NCI-H460 (cell line): ENCODE measurements around the gene RASEF. TPM values are rescaled to one million over a fixed set of nuclear protein-coding genes. Genes with fewer than 3 reads are reported as not detected.

ENCODE experiments used
- DNase-seq: peaks from one replicate; pipeline ENCODE4 v3.0.0-alpha.2; 2016; ENCODE audit warnings: low read depth; ENCODE audit errors: extremely low read depth
- total RNA-seq: library from RNA; depleted of rRNA; stranded (reverse); fragments of >200 nt; shearing (Covaris generic); gene quantifications from 2 replicates; pipeline ENCODE4 v1.2.3, GENCODE V29; 2014

Gene RASEF
- total RNA-seq, 1 experiment from 2014 or later = 1.7 TPM

DNA sequence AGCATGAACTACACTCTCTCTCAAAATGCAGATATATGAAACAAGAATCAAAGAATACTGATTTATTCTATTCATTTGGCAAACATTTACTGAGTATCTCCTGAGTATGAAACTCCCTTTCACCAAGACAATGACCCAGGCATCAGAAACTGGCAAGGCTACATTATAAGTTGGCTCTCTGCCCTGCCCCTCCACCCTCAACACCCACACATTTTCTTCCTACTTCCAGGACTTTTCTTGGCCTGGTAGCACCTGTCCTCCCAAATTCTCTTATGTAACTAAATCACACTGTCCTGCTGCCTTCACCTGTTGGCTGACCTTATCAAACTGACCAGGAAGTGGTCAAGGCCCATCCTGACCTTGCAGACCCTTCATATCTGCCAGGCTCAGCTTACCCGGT, 3.5 kb downstream of the RASEF start:
- DNase-seq = no peak

DNA sequence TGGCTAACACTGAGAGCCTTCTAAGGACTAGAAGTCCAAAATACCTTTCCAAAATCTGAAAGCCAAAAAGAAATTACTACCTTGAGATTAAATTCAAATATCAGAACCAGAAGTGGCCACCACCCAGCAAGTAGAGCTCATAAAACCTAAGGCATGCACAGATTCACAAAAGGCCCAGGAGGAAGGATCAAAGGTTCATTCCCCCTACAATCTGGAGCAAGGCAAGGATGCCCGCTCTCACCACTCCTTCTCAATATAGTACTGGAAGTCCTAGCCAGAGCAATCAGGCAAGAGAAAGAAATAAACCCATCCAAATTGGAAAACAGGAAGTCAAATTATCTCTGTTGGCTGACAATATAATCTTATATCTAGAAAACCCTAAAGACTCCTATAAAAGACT, 6.0 kb downstream of the RASEF start:
- DNase-seq = no peak

DNA sequence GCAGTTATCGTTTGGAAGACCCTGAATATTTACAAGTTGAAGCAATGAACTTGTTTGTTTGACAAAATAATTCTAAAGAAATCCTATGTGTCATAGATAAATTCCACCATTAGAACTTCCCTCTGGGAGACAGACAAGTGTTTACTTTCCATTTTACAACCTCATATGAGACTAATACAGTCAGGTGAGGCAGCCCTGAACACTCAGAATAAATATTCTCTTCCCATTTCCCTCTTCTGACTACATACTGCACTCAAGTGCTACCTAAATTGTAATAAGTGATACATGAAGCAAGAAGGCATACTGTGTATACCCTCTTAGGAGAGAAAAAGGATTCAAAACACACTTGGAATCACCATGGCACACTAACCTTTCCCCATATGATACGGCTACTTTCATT, 6.8 kb downstream of the RASEF start:
- DNase-seq = no peak

DNA sequence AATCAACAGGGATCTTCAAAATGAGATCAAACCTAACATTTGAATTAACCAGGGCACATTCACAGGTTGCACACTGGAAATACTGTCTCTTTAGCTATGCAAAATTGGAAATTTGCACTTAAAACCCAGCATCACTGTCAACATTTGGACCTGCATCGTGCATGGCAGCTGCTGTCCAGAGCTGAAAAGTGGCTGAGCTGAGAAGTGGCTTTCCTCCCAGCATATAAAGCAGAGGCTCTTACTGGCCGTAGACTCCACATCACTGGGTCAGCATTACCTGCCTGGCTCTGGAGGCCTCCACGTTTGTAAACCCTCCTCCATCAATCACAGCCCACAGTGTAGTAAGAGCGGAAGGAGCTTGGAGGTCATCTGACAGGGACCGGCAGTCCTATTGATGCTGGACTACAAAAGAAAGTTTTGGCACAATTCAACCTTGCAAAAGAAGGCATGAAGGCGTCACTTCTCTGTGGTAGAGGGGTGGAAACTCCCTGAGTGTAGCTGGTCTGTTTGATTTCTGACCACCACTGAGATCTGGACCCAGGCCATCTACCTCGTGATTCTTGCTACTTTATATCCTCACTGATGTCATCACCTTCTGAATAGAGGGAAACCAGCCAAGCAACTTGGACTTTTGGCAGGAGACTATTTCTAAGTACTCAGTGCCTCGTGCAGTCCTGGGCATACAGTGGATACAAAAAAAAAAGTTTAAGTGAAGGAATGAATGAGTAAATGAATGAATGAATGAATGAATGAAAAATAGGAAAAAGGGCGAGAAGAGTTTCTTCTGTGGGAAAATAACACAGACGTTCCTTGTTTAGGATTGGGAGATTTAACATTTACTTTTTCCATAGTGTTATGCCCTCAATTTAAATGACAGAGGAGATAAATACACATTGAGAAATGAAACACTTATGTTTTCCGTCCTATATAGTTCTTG, 14.8 kb downstream of the RASEF start:
- DNase-seq = no peak

DNA sequence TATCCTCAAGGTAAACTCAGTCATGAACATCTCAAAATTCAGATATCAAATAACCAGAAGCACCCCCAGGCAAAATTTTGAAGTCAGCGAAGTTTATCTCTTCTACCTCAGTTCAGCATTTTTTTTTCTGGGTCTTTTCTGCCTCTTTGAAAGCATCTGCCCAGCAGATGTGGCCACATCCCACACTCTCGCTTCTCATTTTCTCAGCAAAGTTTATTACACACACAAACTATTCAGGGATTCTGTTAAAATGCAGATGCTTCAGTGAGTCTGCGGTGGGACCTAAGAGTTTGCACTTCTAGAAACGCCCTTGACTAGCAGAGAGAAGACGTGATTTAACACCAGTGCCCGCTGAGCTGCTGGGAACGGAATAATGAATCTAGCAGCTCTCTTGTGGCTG, 19.3 kb downstream of the RASEF start:
- no peak for DNase-seq

DNA sequence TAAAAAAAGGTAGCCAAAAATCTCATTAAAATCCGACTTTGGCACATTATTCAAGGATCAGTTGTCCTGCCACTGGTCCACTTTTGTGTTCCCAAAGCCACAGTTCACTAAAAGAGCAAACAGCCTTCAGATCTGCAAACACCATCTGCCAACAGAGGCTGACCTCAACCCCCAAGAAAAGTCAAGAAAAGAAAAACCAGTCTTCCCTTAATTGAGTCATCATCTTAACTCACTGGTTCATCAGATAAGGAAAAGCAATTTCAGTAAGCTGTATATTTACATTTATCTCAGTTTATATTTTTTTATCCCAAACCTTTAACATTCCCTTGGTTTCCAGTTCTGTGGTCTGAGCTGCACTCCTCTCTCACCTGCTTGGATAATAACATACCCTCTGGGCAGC, 21.2 kb downstream of the RASEF start:
- DNase-seq = no peak

DNA sequence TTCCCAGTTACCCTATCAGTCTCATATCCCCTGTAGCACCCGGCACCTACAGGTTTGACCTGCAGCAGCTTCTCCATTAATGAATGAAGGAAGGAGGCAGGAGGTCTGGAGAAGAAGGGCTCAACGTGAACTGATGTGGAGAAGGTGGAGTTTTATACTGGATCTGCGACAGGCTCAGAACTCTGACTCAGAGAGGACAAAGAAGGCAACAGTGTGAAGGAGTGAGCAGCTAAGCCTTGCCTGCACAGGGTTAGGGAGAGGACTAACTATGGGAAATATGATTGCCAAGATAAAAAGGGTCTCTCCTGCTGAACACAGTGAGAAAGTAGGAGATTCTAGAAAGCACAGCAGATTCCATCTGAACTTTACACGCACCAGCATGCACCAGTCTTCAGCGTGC, 23.6 kb downstream of the RASEF start:
- no peak for DNase-seq

DNA sequence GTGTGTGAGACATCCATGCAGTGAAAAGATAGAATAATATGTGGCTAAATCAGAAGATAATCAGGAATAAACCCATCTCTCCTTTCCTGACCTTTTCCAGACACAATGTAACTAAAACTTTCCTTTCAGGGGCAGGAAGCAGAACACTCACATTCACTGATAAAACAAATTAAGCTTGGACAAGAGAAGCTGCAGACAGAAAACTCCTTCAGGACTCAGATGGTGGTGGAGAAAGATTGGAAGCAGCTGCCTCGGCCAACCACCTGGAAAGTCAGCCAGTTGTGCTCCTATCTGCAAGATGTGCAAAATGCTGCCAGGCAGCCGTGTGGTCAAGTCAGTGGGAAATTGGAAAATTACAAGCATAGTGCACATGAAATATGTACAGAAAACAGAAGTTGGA, 26.9 kb downstream of the RASEF start:
- no peak for DNase-seq

DNA sequence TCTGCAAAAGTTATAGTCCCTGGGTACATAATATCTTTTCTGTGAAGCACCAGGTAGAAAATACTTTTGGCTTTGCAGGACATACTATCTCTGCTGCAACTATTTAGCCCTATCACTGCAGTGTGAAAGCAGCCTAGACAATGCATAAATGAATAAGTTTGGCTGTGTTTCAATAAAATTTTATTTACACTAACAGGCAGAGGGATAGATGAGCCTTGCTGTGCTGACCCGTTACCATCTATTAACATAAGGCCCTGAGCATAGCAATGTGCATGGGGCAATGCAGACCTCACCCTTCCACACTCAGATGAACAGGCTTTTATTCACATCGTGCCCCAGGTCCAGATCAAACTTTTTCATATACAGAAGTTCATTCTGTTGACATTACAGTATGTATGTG, 27.8 kb downstream of the RASEF start:
- DNase-seq = no peak

DNA sequence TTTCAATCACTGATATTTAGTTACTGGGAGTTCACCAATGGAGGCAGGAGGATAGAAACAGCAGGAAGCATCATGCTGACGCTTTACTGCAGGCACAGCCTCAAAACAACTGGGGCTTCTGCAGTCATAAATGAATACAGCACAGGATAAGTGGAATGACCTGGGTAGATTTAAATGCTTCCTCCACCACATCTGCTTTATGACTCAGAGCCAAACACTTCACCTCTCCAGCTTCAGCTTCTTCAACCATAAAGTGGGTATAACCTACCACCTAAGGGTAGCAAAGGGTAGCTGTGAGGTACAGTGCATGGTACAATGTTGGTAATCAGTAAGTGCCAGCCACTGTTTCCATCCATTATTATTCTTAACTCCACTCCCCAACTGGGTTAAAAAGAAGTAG, 28.4 kb downstream of the RASEF start:
- no peak for DNase-seq

DNA sequence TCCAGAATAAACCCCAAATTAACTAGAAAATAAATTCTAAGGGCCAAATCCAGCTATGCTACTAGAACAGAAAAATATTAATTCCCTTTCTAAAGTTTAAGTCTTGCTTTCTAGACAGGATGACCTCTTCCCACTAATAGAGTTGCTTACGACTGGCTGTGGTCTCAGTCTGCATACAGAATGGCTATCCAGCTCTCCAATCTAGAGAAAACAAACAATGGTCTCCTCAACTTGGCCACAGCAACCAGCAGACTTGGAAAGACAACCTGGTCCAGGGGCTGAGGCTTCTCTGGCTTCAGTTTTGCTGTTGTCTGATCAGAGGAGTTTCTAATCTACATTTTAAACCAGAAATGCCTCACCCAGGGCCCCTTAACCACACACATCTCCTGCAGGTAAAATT, 28.9 kb downstream of the RASEF start:
- DNase-seq = no peak

DNA sequence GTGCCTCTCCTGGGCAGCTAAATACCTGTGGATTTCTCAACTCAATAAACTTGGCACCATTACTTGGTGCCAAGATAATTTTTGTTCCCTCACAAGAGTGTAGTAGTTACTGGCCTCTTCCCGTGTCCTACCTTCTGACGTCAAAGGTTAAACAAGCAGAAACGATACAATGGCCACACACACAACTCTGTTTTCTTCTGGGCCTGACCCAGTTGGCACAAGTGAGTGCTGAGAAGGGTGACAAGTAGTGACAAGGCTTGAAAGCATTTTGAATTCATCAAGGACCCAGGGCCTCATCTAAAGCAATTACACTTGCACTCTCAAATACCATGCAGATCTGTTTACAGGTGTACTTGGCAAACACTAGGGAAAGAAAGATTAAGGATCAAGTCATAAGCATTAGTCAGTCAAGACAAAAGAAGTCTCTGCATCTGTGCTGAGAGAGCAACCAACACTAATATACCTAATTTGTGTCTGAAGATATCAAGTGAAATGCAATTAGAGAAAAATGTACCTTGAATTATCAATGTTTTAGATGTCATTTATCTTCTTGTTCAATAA, 30.8 kb downstream of the RASEF start:
- no peak for DNase-seq

DNA sequence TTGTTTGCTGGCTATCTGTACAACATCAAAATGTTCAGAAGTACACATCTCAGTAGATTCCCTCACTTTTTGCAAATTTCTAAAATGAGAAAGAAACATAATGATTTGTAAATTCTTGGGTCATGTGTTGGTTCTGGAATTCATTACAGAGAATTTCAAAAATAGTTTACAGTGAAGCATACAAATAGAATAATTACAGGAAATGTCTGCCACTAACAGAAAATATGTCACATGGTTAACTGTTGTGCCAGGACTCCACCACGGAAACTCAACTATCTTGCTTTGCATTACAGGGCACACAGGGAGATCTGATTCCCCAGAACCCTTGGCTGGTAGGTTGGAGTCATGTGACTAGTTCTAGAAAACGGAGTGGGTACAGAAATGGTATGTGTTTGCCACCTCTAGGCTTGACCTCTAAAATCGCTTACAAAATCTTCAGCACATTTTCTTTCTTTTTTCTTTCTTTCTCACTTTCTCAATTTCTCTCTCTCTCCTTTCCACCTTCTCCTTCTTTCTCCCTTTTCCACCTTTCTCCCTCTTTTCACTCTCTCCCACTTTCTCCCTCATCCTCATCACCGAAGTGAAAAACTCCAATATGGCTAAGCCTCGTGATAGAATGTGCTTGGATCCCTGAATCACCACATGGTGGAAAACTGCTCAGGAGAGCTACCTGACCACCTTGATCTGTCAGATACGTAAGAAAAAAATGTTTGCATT, 32.4 kb downstream of the RASEF start:
- DNase-seq = no peak

DNA sequence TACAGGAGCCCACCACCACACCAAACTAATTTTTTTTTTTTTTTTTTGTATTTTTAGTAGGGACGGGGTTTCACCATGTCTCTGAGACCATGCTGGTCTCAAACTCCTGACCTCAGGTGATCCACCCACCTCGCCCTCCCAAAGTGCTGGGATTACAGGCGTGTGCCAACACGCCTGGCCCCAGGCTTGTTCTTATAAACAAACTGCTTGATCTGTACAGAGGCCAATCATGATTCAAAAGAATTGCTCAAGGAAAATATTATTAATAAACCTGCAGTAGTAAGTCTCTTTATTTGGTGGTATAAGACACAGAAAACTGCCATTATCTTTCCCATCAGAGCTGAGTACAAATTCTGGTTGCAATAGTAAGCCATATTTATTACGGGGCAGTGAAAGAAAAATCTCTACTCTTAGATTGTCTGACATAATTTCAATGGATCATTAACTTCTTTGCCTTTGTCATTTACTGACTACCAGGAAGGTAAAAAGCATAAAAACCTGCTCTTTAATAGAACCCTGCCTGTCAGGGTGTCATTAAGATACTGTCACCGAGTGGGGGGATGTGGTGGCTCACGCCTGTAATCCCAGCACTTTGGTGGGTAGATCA, 33.3 kb downstream of the RASEF start:
- no peak for DNase-seq

DNA sequence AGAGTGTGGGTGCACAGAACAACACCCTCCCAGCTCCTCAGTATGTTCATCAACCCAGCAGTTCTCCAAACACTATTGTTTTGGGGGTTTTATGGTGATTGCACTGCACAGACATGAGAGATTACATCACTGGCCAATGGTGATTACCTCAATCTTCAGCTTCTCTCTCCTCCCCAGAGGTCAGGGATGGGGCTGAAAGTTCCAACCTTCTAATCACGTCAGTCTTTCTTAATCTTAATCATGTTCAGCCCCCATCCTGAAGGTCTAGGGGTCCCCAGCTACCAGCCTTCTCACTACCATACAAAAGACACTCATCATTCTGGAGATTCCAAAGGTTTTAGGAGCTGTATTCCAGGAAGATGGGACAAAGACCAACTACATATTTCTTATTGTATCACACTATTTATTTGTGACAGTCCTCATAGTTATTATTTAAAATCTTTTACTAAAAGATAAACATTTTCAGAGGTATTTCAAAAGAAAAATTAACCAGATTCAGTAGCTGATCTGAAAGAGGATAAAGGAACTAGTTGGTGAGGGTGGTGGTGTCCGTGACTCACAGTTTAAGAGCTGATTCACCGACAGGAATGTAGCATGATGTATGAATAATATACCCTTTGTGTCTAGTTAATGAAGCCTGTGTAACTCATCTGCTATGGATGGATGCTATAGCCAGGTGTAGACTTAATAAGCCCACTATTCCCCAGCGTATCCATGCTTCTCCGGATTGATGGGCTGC, 35.6 kb downstream of the RASEF start:
- peak; percentile 32 for DNase-seq

DNA sequence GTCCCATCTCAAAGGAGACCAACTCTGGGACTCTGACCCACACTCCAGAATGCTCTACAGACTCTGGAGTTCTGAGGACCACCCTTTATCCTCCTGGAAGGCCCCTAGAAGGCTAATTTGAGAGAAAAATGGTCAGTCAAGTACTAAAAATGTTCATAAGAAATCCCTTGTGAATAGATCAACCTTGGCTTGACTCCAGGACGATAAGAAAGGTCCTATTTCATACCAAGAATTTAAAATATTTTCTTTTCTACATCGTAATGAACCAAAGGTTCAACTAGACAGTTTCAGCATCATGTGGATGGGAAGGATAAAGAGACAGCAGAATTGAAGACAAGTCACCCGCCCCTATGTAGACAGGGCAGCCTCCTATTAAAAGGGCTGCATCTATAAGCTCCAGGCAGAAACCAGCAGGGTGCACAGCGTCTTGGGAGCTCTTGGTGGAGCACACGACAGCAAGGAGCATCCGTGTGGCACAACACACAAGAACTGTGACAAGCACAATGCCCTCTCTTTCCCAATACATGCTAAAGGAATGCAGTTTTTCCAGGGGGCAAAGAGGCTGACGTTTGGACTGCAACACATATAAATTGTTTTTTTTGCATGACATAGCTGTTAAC, 38.3 kb downstream of the RASEF start:
- no peak for DNase-seq

DNA sequence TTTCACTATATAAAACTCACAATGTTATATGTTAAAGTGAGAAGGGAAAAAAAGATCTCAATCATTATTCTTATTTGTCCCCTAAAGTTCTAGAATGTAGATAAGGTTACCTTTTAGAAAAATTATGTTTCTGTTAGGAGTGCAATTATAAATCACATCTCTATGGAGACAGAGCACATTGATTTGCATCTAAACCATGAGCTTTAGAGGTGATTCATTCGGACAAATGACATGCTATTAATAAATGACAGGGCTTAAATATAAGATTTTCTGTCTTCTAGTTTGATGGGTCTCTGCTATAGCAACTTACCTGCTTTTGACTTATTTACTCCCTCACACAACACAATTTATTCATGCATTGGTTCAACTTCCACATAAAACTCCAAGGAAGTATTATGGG, 39.8 kb downstream of the RASEF start:
- DNase-seq = no peak

DNA sequence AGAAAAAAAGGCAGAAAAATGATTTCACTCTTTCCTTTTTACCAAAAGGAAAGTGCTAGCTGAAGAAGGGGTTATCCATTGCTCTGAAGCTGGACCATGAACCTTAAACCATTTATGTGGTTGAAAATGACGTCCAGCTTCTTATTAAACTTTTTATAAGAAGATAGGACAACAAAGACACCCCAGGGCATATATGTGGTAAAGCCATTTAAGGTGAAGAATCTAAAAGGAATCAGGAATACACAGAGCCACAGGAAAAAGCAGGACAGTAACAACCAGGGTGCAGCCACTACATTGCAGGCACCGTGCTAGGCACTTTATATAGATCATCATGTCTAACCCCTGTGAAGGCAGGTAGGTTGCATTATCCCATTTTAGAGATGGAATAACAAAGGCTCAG, 42.1 kb downstream of the RASEF start:
- DNase-seq = no peak

DNA sequence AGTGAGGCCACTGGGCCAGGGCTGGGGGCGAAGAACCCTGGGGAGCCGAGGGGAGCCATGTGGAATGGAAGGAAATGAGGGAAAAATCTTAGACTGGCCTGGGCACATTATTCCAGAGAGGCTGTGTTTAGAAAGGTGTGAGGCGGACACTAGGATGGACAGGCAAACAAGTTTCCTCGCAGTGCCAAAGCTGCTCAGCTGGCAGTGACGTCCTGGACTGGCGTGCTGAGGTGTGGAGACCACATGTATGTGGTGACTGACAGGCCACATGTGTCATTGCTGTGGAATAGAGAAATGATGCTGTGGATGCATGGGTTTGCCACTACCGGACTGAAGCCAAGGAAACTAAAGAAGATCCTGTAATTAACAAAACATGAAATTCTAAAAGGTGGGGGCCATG, 42.6 kb downstream of the RASEF start:
- no peak for DNase-seq

DNA sequence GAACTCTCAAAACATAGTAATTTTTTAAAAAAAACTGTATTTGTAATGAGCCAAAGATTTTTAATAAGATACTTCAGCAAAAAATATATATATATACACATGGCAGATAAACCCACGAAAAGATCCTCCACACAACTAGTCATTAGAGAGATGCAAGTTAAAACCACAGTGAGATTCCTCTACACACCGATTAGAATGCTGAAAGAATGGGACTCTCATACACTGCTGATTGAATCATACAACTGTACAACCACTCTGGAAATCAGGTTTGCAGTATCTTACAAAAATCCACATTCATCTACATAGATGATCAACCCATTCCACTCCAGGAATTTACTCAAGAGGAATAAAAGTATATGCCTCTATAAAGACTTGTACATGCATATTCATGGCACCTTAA, 43.7 kb downstream of the RASEF start:
- no peak for DNase-seq
